ENCODE data around the gene GPC4.
A peak's percentile ranks its signal among the peaks of the same experiment; 100 is the strongest.

Gene GPC4

DNA sequence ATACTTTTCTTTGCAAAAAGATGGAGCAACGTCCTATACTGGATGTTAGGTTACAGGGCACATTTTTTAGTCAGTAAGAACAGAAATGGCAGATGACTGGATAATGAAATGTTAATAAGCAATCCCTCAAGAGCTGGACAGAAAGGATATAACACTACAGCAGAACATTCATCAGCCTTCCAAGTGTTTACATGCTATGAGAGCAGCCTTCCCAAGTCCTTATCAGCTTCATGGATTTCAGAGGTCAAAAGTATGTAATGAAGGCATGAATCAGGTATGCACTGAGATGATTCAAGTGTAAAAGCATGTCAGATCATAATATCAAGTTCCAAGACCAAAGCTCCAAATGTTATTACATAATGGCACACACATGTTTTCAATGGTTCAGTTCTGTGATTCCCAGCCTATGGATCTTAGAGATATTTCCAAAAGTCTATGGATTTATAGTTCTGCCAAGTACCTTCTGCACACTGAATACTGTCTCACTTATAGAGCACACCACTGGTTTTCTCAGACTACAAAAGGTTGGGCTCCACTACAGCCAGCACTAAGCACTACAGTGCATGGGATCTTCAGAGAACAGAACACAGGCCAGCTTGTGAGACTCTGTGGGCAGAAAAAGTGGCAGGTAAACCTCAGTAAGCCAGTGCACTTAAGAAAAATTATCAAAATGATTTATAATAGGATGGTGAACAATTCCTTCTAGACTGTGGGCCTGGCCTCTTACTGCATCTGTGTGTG, 49.2 kb downstream of the GPC4 start:
- no peak overlapping the region for H3K9ac ChIP-seq (ENCODE audit: insufficient read length, low read depth)
- H3K9me3 ChIP-seq (ENCODE audit: insufficient read depth, low read length), result no peaks in the 10 kb centered on the region
- H3K36me3 ChIP-seq (ENCODE audit: insufficient read depth, insufficient read length, low read length), result peaks cover 8% of the 10 kb centered on the region
- no peak for DNase-seq (ENCODE audit: low read depth, low spot score)
- no peak overlapping the region for H3K4me3 ChIP-seq (ENCODE audit: insufficient read length, low read depth)
- H3K4me1 ChIP-seq (ENCODE audit: insufficient read depth, insufficient read length), result no peaks in the 10 kb centered on the region
- TF ChIP-seq ZNF274 (IDR thresholded peaks at IDR 0.05; ENCODE audit: low read depth, low read length) (no peak), YY1 (IDR thresholded peaks at IDR 0.05; ENCODE audit: insufficient read depth, insufficient read length) (no peak), SUZ12 (IDR thresholded peaks at IDR 0.05; ENCODE audit: extremely low read depth, insufficient read depth, insufficient read length) (no peak)
- no peaks in the 10 kb centered on the region for H3K27me3 ChIP-seq (ENCODE audit: insufficient read depth, insufficient read length)

DNA sequence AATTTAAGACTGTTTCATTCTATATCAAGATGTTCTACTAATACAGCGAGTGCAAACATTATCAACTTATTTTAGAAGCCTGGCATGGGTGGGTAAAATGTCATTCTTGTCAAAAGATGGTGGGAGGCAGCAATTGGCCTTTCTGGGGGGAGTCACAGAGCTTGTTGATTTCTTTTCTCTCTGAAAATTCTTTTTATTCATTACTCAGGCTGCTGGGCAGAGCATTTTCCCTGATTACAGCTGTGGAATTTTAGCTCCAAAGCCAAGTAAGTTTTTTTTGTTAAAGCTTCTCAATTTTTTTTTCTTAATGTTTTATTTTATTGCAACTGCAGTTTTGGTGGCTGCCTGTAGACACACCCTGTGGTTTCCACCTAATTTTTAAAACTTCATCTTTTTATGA, 50.4 kb downstream of the GPC4 start:
- H3K36me3 ChIP-seq (ENCODE audit: insufficient read depth, insufficient read length, low read length), result peaks cover 8% of the 10 kb centered on the region
- no peak overlapping the region for H3K9ac ChIP-seq (ENCODE audit: insufficient read length, low read depth)
- H3K9me3 ChIP-seq (ENCODE audit: insufficient read depth, low read length), result no peaks in the 10 kb centered on the region
- H3K4me1 ChIP-seq (ENCODE audit: insufficient read depth, insufficient read length), result no peaks in the 10 kb centered on the region
- no peak overlapping the region for H3K4me3 ChIP-seq (ENCODE audit: insufficient read length, low read depth)
- no peak for TF ChIP-seq SUZ12 (IDR thresholded peaks at IDR 0.05; ENCODE audit: extremely low read depth, insufficient read depth, insufficient read length)
- no peak for TF ChIP-seq ZNF274 (IDR thresholded peaks at IDR 0.05; ENCODE audit: low read depth, low read length)
- TF ChIP-seq YY1 (IDR thresholded peaks at IDR 0.05; ENCODE audit: insufficient read depth, insufficient read length), result no peak
- no peaks in the 10 kb centered on the region for H3K27me3 ChIP-seq (ENCODE audit: insufficient read depth, insufficient read length)
- DNase-seq (ENCODE audit: low read depth, low spot score), result no peak

DNA sequence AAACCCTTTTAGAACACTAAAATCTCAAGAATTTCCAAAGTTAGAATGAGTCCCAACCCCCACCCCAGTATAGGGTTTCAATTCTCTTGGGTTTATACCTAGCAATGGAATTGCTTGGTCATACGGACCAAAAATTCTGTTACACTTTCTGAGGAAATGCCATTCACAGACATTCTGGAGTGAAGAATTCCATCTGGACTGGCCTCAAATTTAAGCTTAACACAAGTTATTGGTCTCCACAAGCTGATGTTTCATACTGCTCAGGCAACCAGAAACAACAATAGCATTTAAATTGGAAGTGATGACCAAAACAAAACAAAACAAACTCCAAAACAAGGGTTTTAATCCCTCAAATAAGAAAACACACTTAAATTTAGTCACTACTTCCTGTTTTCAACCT, 51.1 kb downstream of the GPC4 start:
- Histone ChIP-seq H3K36me3 (ENCODE audit: insufficient read depth, insufficient read length, low read length) (peaks cover 8% of the 10 kb centered on the region), H3K9me3 (ENCODE audit: insufficient read depth, low read length) (no peaks in the 10 kb centered on the region), H3K4me3 (ENCODE audit: insufficient read length, low read depth) (no peak overlapping the region), H3K27me3 (ENCODE audit: insufficient read depth, insufficient read length) (no peaks in the 10 kb centered on the region), H3K9ac (ENCODE audit: insufficient read length, low read depth) (no peak overlapping the region), H3K4me1 (ENCODE audit: insufficient read depth, insufficient read length) (no peaks in the 10 kb centered on the region)
- no peak for TF ChIP-seq YY1 (IDR thresholded peaks at IDR 0.05; ENCODE audit: insufficient read depth, insufficient read length)
- no peak for TF ChIP-seq ZNF274 (IDR thresholded peaks at IDR 0.05; ENCODE audit: low read depth, low read length)
- no peak for TF ChIP-seq SUZ12 (IDR thresholded peaks at IDR 0.05; ENCODE audit: extremely low read depth, insufficient read depth, insufficient read length)
- DNase-seq (ENCODE audit: low read depth, low spot score), result no peak

DNA sequence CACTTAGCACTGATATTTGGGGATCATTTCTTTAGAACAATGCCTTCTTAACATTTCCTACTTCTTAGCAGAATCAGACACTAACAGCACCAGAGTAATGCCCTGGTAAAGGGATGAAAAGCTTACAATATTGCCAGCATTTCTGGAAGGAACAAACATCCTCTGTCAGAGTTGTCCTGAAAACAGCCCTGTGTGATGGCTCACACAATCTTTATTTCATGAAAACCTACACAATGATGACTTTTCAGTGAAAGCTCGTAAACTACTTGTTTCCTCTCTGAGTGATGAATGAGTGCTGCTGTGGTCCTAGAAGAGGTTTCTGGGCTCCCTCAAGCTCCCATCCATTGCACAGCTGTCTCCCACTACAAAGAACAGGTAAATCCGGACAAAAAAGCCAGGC, 52.8 kb downstream of the GPC4 start:
- no peak for DNase-seq (ENCODE audit: low read depth, low spot score)
- no peaks in the 10 kb centered on the region for H3K9me3 ChIP-seq (ENCODE audit: insufficient read depth, low read length)
- H3K27me3 ChIP-seq (ENCODE audit: insufficient read depth, insufficient read length), result no peaks in the 10 kb centered on the region
- no peaks in the 10 kb centered on the region for H3K4me1 ChIP-seq (ENCODE audit: insufficient read depth, insufficient read length)
- H3K9ac ChIP-seq (ENCODE audit: insufficient read length, low read depth), result no peak overlapping the region
- TF ChIP-seq YY1 (IDR thresholded peaks at IDR 0.05; ENCODE audit: insufficient read depth, insufficient read length) (no peak), ZNF274 (IDR thresholded peaks at IDR 0.05; ENCODE audit: low read depth, low read length) (no peak), SUZ12 (IDR thresholded peaks at IDR 0.05; ENCODE audit: extremely low read depth, insufficient read depth, insufficient read length) (no peak)
- no peak overlapping the region for H3K4me3 ChIP-seq (ENCODE audit: insufficient read length, low read depth)
- H3K36me3 ChIP-seq (ENCODE audit: insufficient read depth, insufficient read length, low read length), result peaks cover 5% of the 10 kb centered on the region

DNA sequence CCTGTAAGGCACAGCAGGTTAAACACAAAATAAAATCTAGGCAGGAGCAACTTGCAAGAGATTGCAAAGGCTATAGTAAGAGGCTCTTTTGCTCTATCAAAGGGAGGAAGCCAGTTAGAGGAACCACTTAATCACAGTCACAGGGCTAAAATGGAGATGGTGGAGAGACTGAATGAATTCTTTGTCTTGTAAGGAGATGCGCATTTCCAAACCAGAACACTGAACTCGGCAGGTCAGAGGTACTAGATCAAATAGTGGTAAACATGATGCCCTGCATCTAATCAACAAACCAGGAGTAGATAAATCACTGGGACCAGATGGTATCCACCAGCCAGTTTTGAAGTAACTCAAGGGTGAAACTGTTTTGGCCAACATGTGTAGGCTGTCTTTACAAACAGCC, 55.8 kb downstream of the GPC4 start:
- H3K9me3 ChIP-seq (ENCODE audit: insufficient read depth, low read length), result no peaks in the 10 kb centered on the region
- DNase-seq (ENCODE audit: low read depth, low spot score), result peak; percentile 50
- no peaks in the 10 kb centered on the region for H3K4me1 ChIP-seq (ENCODE audit: insufficient read depth, insufficient read length)
- H3K27me3 ChIP-seq (ENCODE audit: insufficient read depth, insufficient read length), result no peaks in the 10 kb centered on the region
- no peak overlapping the region for H3K9ac ChIP-seq (ENCODE audit: insufficient read length, low read depth)
- TF ChIP-seq SUZ12 (IDR thresholded peaks at IDR 0.05; ENCODE audit: extremely low read depth, insufficient read depth, insufficient read length) (no peak), ZNF274 (IDR thresholded peaks at IDR 0.05; ENCODE audit: low read depth, low read length) (no peak), YY1 (IDR thresholded peaks at IDR 0.05; ENCODE audit: insufficient read depth, insufficient read length) (no peak)
- H3K36me3 ChIP-seq (ENCODE audit: insufficient read depth, insufficient read length, low read length), result peaks cover 5% of the 10 kb centered on the region
- H3K4me3 ChIP-seq (ENCODE audit: insufficient read length, low read depth), result no peak overlapping the region

DNA sequence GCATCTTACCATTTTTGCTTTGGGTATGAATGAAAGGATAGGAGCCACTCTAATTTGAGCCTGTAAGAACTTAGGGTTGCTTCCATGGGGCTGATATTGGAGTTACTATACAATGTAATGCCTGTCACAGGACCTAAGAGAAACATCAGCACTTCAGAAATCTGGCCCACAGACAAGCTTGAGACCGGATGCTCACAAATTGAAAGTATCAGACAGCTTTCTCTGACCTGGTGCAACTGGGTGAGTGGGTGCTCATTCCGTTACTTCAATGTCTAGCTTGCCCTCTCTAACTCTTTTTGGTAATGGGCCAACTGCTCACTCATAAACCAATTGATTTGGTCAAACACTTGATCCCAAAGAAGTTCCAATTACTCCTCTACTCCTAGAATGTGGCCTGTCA, 62.1 kb downstream of the GPC4 start:
- Histone ChIP-seq H3K4me1 (ENCODE audit: insufficient read depth, insufficient read length) (no peaks in the 10 kb centered on the region), H3K9ac (ENCODE audit: insufficient read length, low read depth) (no peak overlapping the region), H3K36me3 (ENCODE audit: insufficient read depth, insufficient read length, low read length) (peaks cover 5% of the 10 kb centered on the region), H3K4me3 (ENCODE audit: insufficient read length, low read depth) (no peak overlapping the region), H3K27me3 (ENCODE audit: insufficient read depth, insufficient read length) (no peaks in the 10 kb centered on the region), H3K9me3 (ENCODE audit: insufficient read depth, low read length) (no peaks in the 10 kb centered on the region)
- DNase-seq (ENCODE audit: low read depth, low spot score), result no peak
- TF ChIP-seq ZNF274 (IDR thresholded peaks at IDR 0.05; ENCODE audit: low read depth, low read length) (no peak), SUZ12 (IDR thresholded peaks at IDR 0.05; ENCODE audit: extremely low read depth, insufficient read depth, insufficient read length) (no peak)

DNA sequence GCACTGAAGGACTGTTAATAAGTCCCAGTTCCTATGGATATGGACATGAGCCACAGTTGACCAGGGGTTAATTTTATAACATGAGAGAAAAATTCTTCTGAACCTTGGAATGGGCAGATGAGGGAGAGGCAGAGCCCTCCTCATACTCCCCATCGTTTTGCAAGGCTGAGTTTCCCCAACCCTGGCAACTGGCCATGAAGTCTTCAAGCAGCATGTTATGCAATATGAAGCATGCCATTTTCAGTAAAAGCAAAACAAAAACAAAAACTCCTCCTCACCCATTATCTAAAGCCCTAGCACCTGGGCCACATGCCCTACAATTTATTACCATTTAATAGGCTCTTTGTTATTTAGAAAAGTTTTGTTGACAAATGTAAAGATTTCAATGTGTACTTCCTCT, 64.5 kb downstream of the GPC4 start:
- Histone ChIP-seq H3K4me3 (ENCODE audit: insufficient read length, low read depth) (no peak overlapping the region), H3K9me3 (ENCODE audit: insufficient read depth, low read length) (no peaks in the 10 kb centered on the region), H3K36me3 (ENCODE audit: insufficient read depth, insufficient read length, low read length) (peaks cover 3% of the 10 kb centered on the region), H3K4me1 (ENCODE audit: insufficient read depth, insufficient read length) (no peaks in the 10 kb centered on the region), H3K27me3 (ENCODE audit: insufficient read depth, insufficient read length) (no peaks in the 10 kb centered on the region), H3K9ac (ENCODE audit: insufficient read length, low read depth) (no peak overlapping the region)
- no peak for TF ChIP-seq ZNF274 (IDR thresholded peaks at IDR 0.05; ENCODE audit: low read depth, low read length)
- TF ChIP-seq YY1 (IDR thresholded peaks at IDR 0.05; ENCODE audit: insufficient read depth, insufficient read length), result no peak
- TF ChIP-seq SUZ12 (IDR thresholded peaks at IDR 0.05; ENCODE audit: extremely low read depth, insufficient read depth, insufficient read length), result no peak
- DNase-seq (ENCODE audit: low read depth, low spot score), result no peak

All from NT2/D1 (cell line).